Duodenal mucosa (tissue), 2 donors: Measurements from ENCODE around the gene OR4Q2.

Experiments
- H3K27ac ChIP-seq: one replicate; pipeline ENCODE4 v1.7.0; 2013; ENCODE audit warnings: low read depth, low read length
- H3K27me3 ChIP-seq, 2 donors: one replicate each; pipeline ENCODE4 v1.7.0; 2013; ENCODE audit warnings: low read length in 2 of 2, control low read depth in 1 of 2; ENCODE audit not compliant: insufficient read depth in 2 of 2, control insufficient read depth in 1 of 2
- H3K36me3 ChIP-seq, 2 donors: one replicate each; pipeline ENCODE4 v1.7.0; 2013; ENCODE audit warnings: low read length in 2 of 2, control low read depth in 1 of 2; ENCODE audit not compliant: insufficient read depth in 2 of 2, control insufficient read depth in 1 of 2
- H3K4me1 ChIP-seq, 2 donors: one replicate each; pipeline ENCODE4 v1.7.0; 2013; ENCODE audit warnings: low read length in 2 of 2, control low read depth in 1 of 2; ENCODE audit not compliant: insufficient read depth in 2 of 2, control insufficient read depth in 1 of 2
- H3K4me3 ChIP-seq, 2 donors: one replicate each; pipeline ENCODE4 v1.7.0; 2013; ENCODE audit warnings: low read length in 2 of 2, low read depth in 1 of 2
- H3K9ac ChIP-seq, 2 donors: one replicate each; pipeline ENCODE4 v1.7.0; 2013; ENCODE audit warnings: low read length in 2 of 2, low read depth in 1 of 2
- H3K9me3 ChIP-seq, 2 donors: one replicate each; pipeline ENCODE4 v1.7.0; 2013; ENCODE audit warnings: low read length in 2 of 2, control low read depth in 1 of 2; ENCODE audit not compliant: control insufficient read depth in 1 of 2

OR4Q2 gene

DNA sequence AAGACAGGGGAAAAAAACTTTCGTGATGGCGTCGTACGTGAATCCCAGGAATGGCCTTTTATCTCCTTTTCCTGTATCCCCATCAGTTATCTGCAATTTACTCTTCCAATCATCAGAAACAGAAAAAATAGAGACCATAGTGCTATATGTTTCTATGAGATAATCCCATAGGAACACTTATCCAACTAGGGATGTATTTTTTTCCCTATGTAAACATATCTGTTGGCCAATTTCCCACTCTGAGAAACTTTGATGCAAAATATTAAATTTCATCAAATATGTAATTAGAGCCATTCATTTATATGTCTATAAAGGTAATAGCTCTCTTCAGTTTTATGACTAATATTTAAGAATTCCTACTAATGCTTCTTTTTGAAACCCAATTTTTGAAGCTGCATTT lies 34.0 kb downstream of the OR4Q2 start, which contains the start of gene OR4K13:
Gene OR4K13, minus strand, starts transcription at position 101 of the 400 bp plus-strand sequence. CDS start 1,280 bp downstream, outside the sequence.
- H3K4me1 ChIP-seq, result no peaks in the 10 kb centered on the region
- H3K9ac ChIP-seq, result no peak within 1 kb of the TSS
- no peaks in the 10 kb centered on the region for H3K27me3 ChIP-seq
- no peaks in the 10 kb centered on the region for H3K36me3 ChIP-seq
- H3K9me3 ChIP-seq, result peaks cover 4% of the 10 kb centered on the region in 2 donors
- no peak within 1 kb of the TSS for H3K4me3 ChIP-seq
- no peak within 1 kb of the TSS for H3K27ac ChIP-seq

DNA sequence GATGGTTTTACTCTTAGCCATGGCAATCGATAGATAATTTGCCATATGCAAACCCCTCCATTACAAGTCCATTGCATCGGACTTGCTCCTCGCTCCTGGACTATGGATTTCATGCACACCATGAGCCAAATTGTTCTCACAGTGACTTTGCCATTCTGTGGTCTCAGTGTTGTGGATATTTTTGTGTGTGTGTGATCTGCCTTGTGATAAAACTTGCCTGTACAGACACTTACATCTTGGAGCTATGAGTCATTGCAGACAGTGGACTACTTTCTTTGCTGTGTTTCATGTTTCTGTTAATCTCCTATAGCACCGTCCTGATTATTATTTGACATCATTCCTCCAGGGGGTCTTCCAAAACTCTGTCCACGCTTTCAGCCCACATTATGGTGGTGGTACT lies 42.3 kb downstream of the OR4Q2 start:
- Histone ChIP-seq H3K9me3 (no peaks in the 10 kb centered on the region), H3K27ac (no peak overlapping the region), H3K9ac (no peak overlapping the region), H3K27me3 (no peaks in the 10 kb centered on the region), H3K4me1 (no peaks in the 10 kb centered on the region), H3K4me3 (no peak overlapping the region), H3K36me3 (no peaks in the 10 kb centered on the region)

DNA sequence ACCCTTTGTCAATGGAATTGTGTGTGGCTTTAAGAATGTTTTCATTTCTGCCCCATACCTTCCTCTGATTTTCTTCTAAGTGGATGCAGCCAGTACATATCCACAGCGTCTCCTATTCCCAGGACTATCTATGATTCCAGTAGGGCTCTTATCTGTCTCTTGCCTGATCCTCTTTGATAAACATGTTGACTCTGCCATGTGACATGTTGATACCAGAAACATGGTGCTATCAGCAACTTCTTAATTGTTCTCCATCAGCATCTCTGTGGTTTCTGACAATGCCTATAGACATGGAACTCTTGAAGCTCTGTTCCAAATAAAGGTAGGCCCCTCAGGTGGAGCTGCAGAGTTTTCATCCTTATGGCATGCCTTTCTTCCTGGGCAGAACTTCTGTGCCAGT lies 46.2 kb downstream of the OR4Q2 start:
- no peaks in the 10 kb centered on the region for H3K27me3 ChIP-seq
- no peaks in the 10 kb centered on the region for H3K4me1 ChIP-seq
- no peaks in the 10 kb centered on the region for H3K36me3 ChIP-seq
- H3K9me3 ChIP-seq, result no peaks in the 10 kb centered on the region
- no peak overlapping the region for H3K9ac ChIP-seq
- H3K4me3 ChIP-seq, result no peak overlapping the region
- no peak overlapping the region for H3K27ac ChIP-seq
